OCI-LY3 (cell line): ENCODE measurements around the gene SBK2.

Experiments used
- EZH2phosphoT487 ChIP-seq: fragments of 200-600 bp; shearing (Covaris generic); IDR thresholded peaks from 2 replicates; pipeline ENCODE4 v1.6.1; 2018; ENCODE audit warnings: antibody characterized with exemption, mixed run types, low read depth
- TF ChIP-seq, protein P1 (sequence below): fragments of 200-600, 300-600 bp; sonication (generic); IDR thresholded peaks from 2 replicates; pipeline ENCODE4 v1.5.1; 2014; ENCODE audit warnings: antibody characterized with exemption, low read length, low read depth

GRCh38 chr19:55520691-55521292 is 16.1 kb downstream of the SBK2 start:
- TF ChIP-seq, protein P1, sequence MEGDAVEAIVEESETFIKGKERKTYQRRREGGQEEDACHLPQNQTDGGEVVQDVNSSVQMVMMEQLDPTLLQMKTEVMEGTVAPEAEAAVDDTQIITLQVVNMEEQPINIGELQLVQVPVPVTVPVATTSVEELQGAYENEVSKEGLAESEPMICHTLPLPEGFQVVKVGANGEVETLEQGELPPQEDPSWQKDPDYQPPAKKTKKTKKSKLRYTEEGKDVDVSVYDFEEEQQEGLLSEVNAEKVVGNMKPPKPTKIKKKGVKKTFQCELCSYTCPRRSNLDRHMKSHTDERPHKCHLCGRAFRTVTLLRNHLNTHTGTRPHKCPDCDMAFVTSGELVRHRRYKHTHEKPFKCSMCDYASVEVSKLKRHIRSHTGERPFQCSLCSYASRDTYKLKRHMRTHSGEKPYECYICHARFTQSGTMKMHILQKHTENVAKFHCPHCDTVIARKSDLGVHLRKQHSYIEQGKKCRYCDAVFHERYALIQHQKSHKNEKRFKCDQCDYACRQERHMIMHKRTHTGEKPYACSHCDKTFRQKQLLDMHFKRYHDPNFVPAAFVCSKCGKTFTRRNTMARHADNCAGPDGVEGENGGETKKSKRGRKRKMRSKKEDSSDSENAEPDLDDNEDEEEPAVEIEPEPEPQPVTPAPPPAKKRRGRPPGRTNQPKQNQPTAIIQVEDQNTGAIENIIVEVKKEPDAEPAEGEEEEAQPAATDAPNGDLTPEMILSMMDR = no peak
- TF ChIP-seq EZH2phosphoT487 = no peak
